ENCODE measurements around the gene SNX24.

- TF ChIP-seq, protein P1, sequence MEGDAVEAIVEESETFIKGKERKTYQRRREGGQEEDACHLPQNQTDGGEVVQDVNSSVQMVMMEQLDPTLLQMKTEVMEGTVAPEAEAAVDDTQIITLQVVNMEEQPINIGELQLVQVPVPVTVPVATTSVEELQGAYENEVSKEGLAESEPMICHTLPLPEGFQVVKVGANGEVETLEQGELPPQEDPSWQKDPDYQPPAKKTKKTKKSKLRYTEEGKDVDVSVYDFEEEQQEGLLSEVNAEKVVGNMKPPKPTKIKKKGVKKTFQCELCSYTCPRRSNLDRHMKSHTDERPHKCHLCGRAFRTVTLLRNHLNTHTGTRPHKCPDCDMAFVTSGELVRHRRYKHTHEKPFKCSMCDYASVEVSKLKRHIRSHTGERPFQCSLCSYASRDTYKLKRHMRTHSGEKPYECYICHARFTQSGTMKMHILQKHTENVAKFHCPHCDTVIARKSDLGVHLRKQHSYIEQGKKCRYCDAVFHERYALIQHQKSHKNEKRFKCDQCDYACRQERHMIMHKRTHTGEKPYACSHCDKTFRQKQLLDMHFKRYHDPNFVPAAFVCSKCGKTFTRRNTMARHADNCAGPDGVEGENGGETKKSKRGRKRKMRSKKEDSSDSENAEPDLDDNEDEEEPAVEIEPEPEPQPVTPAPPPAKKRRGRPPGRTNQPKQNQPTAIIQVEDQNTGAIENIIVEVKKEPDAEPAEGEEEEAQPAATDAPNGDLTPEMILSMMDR (IDR thresholded peaks at IDR 0.05): no peak
- no peak for TF ChIP-seq POLR2A (IDR thresholded peaks at IDR 0.05)
These were observed 90.7 kb downstream of the SNX24 start for GRCh38 chr5:122936088-122936487.
